NCI-H510A treated with DMSO at 0.1 percent for 48 hours (cell line): ENCODE measurements around the gene PNCK.
"Not testable (repeated sequence)": the region's sequence is repeated elsewhere in the genome, so short reads cannot be mapped to it uniquely, and the experiment has no call there.

ENCODE experiments used
- DNase-seq: peaks from one replicate; lab custom pipeline; 2025; lab: John Stamatoyannopoulos, UW

Gene PNCK

DNA sequence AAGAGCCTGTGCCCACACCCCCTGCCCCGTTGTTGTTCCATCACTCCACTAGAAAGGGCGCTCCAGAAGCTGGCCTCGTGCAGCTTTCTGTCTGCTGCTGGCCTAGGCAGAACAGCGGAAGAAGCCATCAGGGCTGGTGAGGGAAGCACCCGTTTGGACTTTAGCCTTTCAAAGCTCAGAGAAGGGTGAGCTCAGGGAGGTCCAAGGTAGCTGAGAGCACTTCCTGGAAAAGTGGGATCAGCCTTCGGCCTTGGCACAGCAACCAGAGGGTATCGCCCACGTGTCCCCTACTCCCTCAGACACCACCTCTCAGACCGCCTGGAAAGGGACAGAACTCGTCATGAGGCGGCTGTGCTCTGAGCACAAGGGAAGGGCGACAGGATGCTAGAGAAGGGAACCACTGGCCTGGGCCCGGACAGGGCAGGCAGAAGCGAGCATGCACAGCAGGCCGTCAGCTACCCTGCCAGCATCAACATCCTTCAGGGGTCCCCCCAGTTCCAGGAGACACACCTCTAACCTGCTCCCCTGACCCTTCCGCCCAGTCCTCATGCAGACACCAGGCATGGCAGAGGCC is 25.7 kb upstream of the PNCK start:
- DNase-seq: not testable (repeated sequence)

DNA sequence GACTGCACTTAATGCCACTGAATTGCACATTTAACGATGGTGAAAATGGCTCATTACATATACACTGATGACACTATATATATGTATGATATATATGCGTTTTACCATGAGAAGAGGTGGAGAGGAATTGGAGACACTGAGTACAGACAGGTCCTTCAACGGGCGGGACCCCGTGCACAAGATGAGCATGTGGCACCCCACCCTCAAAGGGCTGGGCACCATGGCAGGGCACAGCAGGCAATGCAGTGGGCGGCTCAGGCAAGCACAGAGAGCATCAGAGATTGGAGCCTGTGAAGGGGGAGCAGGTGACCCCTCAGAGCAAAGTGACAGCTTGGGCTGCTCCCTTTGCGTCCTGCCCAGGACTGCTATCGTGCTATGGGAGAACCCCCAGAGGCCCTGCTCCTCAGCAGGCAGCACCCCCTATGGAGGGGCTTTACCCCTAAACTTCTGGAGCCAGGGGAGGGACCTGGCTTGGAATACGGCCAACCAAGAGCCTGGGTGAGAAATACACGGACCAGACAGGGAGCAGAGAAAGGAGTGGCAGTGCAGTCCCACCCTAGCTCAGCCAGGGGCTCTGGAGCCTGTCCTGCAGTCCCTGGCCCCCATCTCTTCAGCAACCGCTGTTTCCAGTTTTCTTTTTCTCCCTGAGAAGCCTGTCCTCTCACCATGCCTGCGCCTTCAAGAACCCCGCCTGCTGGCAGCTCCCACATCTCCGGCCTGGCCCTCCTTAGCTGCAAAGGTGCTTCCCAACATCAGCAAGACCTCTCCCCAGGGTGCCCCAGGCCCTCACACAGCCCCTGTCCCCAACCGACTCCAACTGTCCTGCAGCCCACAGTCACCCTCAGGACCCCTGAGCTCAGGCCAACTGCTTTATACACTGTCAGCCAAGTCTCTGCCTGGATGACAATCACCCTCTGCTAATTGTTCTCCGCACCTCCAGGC is 24.6 kb upstream of the PNCK start:
- no peak for DNase-seq

DNA sequence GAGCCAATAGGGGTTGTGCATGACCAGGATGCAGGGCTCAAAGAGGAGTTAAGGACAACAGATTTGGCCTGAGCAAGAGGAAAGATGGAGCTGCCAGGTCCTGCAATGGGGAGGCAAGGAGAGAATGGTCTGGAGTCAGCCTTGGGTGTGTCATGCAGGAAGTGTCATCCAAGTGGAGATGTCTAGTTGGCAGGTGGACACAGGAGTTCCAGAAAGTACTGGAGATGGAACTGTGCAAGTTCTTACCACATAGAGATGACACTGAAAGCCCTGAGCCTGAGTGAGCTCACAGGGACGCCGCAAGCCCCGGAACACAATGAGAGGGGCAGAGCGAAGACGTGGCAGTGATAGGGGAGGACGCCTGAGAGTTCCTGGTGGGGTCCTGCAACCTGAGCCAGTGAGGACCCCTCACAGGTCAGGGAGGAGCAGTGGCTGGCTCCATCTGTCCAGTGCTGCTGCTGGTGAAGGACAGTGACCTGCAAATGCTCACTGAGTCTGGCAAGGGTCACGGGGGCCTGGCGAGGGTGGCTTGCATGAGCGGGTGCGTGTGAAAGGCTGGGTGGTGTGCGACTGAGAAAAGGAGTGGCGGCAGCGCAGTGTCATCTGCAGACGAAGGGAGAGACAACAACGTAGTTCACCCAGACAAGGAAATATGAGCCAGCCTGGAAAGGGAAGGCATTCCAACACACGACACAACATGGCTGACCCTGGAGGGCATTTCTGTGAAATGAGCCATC is 23.5 kb upstream of the PNCK start:
- DNase-seq: not testable (repeated sequence)

DNA sequence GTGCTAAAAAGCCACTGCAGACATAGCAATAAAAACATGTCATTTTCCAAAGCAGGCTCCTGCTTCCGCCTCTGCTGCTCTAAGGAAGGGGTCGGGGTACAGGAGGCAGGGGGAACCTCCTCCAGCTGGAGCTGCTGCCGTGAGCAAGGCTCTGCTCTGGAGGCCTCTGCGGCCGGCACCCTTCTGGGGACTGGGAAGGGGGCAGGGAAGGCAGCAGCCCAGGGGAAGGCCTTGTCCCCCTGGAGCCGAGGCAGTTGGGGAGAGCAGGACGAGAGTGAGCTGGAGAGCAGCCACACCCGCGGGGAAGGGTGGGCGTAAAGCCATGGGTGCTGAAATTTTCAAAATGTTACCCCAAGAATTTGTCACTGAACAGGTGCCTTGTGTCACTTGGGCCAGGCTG is 22.9 kb upstream of the PNCK start:
- DNase-seq: not testable (repeated sequence)

DNA sequence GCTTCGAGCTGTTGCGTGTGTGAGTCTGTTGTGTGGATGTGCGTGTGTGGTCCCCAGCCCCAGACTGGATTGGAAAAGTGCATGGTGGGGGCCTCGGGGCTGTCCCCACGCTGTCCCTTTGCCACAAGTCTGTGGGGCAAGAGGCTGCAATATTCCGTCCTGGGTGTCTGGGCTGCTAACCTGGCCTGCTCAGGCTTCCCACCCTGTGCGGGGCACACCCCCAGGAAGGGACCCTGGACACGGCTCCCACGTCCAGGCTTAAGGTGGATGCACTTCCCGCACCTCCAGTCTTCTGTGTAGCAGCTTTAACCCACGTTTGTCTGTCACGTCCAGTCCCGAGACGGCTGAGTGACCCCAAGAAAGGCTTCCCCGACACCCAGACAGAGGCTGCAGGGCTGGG is 22.5 kb upstream of the PNCK start:
- no peak for DNase-seq

DNA sequence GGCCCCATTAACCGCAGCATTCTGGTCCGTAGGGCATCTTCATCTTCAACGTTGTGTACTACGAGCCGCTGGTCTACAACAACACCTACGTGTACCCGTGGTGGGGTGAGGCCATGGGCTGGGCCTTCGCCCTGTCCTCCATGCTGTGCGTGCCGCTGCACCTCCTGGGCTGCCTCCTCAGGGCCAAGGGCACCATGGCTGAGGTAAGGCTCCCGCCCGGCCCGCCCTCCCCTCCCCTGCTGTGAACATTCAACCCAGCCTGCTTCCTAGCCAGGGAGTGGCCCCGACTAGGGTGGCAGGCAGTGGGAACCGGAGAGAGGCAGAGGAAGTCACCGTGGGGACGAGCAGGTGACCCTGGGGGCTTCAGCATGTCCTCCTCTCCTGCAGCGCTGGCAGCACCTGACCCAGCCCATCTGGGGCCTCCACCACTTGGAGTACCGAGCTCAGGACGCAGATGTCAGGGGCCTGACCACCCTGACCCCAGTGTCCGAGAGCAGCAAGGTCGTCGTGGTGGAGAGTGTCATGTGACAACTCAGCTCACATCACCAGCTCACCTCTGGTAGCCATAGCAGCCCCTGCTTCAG is 21.2 kb upstream of the PNCK start:
- no peak for DNase-seq

DNA sequence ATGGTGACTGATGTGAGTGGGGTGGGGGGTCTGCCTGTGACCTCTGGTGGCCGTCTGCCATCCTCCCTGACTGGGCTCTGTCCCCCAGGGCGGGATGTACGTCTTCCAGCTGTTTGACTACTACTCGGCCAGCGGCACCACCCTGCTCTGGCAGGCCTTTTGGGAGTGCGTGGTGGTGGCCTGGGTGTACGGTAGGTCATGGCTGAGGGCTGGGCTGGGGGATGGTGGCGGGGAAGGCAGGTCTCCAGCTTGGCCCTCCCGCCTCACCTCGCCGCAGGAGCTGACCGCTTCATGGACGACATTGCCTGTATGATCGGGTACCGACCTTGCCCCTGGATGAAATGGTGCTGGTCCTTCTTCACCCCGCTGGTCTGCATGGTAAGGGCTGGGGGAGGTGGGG is 20.6 kb upstream of the PNCK start:
- not testable (repeated sequence) for DNase-seq

DNA sequence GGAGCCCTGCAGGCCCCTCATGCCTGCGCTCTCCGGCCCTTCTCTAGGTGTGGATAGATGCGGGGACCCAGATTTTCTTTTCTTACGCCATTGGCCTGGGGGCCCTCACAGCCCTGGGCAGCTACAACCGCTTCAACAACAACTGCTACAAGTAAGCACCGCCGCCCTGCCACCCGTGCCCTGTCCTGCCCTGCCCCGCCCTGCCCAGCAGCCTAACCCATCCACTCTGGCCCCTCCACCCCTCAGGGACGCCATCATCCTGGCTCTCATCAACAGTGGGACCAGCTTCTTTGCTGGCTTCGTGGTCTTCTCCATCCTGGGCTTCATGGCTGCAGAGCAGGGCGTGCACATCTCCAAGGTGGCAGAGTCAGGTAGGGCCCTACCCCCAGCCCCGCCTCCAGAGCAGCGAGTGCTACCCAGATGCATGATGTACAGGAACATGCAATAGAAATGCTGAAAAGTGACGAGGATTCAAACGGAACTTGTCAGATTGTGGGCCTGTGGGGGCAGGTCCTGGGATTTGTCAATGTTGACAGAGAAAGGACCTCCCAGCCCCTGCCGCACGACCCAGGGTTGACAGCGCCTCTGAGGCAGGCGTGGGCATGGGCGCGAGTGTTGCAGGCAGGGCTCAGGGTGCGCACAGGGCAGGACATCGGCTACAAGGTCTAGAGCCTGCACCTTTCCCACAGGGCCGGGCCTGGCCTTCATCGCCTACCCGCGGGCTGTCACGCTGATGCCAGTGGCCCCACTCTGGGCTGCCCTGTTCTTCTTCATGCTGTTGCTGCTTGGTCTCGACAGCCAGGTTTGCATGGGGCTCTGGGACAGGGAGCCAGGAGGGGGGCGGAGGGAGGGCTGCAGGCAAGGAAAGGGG is 19.8 kb upstream of the PNCK start:
- DNase-seq: no peak

DNA sequence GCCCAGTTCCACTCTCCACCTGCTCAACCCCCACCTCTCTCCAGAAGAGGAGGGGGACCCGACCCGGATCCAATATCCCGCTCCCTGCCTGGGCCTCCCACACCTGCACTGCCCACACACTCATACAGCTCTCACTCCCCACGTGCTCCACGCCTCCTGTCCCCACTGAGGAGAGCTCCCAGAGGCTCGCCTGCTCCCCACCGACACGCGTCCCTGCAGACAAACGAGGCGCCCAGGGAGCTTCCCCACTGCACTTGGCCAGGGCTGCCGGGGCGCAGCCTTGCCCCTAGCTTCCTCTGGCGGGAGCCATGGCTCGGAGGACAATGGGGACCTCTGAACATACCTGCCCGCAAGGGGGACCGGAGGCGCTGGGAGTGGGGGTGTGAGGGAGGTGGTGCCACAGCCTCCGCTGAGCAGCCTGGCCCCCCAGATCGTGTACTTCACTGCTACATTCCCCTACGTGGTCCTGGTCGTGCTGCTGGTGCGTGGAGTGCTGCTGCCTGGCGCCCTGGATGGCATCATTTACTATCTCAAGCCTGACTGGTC is 19.1 kb upstream of the PNCK start:
- DNase-seq: no peak

DNA sequence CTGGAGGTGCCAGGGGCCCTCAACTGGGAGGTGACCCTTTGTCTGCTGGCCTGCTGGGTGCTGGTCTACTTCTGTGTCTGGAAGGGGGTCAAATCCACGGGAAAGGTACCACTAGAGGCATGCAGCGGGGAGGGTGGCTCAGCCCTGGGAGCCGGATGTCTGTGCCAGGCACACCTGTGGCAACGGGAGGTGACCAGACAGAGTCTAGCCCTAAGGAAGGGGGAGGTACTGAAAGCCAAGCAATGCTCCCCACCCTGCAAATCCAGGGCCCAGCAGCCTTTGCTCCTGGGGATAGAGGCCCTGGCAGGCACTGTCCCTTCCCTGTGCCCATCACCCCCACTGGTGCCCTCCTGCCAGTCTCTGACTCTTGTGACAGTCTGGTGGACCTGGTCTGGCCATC is 18.4 kb upstream of the PNCK start:
- no peak for DNase-seq

DNA sequence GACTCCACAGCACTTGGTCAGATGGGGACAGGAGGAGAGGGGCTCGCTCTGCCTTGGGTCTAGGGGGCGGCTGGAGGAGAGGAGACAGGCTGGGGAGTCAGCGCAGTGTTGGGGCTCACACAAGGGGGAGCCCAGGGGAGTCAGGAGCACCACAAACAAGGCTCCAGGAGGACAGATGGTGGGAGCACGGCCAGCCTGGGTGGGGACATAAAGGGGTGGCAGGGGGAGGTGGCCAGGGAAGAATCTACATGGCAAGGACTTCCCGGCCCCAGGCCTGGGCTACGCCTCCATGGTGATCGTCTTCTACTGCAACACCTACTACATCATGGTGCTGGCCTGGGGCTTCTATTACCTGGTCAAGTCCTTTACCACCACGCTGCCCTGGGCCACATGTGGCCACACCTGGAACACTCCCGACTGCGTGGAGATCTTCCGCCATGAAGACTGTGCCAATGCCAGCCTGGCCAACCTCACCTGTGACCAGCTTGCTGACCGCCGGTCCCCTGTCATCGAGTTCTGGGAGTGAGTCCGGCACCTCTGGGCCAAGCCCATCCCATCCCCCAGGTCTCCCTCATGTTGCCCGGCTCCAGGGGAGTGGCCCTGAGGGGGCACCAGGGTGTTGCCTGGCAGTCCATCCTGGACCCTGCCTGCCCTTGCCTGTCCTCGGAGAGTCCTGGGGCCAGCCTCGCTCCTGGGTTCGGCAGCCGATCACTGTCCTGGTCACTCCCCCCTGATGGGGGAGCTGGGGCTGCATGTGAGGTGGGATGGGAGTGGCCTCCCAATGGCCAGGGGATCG is 17.6 kb upstream of the PNCK start:
- DNase-seq: not testable (repeated sequence)

DNA sequence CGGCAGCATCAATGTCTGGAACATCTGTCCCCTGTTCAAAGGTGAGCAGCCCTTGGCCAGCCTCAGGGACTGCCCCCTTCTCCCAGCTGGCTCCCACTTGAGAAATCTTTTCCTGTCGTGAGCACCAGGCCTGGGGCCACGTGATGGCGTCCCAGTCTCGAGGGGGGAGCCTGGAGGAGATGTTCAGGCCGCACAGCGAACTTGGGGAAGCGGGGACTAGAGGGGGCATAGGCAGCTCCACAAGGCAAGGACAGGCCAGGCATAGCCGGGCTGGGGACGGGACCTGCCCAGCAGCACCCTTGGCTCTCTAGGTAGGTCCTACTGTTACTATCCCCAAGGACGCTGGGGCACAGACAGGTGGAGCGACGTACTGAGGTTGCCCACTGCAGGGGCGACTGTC is 16.9 kb upstream of the PNCK start:
- no peak for DNase-seq

DNA sequence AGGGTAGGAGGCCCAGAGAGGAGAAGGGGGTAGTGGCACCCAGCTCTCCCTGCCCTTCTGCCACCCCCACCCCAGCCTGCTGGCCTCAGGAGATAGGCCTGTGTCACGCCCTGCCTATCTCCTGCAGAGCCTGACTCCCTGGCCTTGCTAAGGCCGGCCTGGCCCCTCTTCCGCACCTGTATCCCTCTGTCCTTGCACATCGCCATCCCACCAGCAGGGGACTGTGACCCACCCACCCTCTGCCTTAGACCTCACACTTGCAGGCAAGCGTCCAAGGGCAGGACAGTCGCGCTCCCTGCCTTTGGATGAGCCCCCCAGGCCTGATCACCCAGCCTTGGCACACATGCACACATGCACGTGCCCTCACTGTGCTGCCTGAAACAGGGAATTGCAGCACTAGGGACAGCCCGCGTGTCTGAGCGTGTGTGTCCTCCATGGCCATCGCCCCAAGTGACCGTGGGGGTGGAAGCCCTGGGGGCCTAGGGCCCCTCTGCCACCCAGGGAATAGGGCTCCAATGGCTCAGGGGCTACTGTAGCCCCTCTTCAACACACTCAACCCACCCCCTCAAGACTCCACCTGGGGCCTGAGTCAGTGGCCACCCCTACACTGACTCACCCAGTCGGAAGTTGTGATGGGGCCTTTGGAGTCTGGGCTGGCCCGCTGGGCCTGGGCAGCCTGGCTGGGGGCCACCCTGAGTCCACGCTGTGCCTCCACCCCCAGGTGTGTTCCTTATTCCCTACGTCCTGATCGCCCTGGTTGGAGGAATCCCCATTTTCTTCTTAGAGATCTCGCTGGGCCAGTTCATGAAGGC is 16.2 kb upstream of the PNCK start:
- no peak for DNase-seq

DNA sequence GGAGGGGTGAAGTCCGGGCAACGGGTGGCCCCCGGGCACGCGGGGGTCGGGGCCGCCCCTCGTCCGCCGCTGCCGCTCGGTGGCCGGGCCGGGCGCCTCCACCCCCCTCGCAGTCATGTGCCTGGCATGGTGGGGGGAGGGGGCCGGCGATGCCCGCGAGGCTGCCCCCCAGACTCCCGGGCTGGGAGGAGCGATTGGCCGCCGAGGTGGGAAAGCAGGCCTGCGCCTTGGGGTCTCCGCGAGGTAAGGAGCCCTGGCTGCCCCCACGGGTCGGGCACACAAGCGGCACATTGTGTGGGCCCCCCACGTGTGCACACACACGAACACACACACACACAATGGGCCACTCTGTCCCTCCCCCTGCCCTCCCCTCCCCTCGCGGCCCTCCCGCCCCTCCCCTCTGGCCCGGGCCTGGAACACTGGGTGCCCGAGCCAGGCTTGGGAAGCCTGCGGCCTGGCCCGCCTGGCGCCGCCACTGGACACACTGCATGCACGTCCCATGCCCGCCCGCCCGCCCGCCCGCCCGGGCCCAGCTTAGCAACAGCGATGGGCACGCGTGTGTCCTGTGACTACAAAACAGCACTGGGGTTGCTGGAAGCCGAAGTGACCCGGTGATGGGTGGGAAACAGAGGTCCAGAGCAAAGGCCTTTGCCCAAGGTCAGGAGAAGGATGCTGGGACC is 15.4 kb upstream of the PNCK start:
- no peak for DNase-seq

DNA sequence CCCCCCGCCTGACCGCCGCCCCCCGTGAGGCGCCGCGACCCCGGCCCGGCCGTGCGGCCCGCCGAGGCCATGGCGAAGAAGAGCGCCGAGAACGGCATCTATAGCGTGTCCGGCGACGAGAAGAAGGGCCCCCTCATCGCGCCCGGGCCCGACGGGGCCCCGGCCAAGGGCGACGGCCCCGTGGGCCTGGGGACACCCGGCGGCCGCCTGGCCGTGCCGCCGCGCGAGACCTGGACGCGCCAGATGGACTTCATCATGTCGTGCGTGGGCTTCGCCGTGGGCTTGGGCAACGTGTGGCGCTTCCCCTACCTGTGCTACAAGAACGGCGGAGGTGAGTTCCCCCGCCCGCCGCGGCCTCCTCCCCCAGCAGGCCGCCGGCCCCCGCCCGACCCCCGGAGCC is 14.9 kb upstream of the PNCK start:
- DNase-seq: no peak

DNA sequence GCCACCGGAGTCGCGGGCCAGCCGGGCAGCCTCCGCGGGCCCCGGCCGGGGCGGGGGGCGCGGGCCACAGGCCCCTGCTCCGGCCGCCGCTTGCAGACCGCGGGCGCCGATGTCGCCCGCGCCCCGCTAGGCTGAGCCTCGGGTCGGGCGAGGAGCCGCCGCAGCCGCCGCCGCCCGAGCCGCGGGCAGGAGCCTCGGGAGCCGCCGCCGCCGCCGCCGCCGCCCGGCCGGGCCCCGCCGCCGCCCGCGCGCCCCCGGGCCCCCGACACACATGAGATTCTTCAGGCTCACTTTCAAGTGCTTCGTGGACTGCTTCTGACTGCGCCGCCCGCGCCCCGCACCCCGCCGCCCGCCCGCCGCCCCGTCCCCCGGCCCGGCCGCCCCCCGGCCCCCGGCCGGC is 14.5 kb upstream of the PNCK start:
- DNase-seq: no peak

DNA sequence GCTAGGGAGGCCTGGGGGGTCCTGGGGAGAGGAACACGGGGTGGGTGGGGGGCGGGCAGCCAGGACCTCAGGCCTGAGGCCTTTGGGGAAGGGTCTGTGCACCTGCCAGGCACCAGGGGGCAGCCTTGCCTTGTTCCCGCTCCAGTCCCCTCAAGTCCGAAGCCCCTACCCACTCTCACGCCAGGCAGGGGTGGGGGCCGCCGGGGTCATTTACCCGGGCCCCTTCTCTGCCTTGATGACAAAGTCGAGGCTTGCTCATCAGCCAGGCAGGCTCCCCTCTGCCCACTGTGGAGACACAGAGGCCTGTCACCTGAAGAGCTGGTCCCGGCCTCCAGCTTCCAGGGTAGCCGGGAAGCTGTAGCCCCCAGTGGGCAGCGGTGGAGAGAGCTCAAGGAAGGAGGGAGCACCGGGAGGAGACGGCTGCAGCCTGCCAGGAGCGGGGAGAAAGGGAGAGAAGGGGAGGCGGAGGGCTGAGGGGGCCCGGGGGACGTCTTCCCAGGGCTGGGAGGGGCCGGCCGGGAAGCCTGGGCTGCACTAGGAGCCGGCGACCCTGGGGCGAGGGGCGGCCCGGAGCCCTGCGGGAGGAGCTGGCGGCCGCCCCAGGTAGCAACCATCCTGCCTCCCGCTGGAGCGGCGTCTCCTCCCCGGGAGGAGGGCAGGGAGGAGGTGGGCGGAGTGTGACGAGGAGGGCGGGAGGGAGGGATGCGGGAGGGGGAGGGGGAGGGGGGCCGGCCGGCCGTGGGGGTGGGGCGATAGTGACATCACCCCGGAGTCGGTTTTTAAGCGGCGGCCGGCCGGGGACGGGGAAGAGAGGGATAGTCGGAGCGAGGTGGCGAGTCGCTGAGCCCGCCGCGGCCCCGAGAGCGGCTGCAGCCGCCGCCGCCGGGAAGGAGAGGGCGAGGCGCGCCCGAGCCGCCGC is 13.8 kb upstream of the PNCK start, which contains the start of gene SLC6A8:
TSS of gene SLC6A8 (plus strand) at position 806 of the 919 bp plus-strand sequence. CDS start 649 bp downstream, outside the sequence.
- DNase-seq: peak; percentile 17

DNA sequence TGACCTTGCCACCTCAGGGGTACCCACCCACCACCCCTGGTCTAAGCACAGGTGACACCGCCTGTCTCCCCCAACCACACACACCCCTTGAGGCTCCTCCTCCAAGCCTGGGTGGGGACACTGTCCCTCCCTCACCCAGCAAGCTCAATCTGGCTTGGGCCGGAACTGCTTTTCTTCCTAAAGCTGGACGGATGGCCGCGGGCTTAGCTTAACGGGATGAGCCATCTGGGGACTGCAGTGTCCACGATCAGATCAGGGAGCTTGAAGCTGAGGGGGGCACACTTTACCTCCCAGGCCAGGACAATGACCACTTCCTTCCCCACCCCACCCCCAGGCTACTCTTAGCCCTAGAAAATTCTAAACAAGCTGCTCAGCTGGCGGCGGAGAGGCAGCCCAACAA is 13.1 kb upstream of the PNCK start:
- DNase-seq: no peak
